ENCODE results near the gene BMP6. TPM values are rescaled to one million over a fixed set of nuclear protein-coding genes. Genes with fewer than 3 reads are reported as not detected.

The BMP6 gene
- total and polyA plus RNA-seq, 2 of the 8 experiments (the other 6 are each of a cell fraction or from before 2014, with no cell fraction given) = 2.0 to 2.1 TPM

DNA sequence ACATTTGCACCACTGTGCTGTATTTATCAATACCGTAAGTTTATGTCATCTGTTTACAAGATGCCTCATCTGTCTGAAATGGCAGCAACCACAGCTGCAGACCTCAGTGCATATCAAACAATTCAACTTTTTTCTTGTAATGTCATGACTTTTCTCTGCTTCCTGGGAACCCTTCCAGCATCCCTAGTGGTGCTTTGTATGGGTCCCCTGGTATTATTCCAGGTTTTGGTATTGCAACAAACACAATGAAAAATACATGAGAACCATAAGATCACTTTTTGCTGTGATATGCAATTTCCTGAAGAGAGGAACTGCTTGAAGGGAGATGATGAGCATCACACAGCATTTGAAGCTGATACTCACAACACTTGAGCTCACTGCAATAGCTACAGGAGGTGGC lies 196.7 kb downstream of the BMP6 start:
- 93% methylated on average over 1 of the region's 1 CpG; no CpG with 5 or more reads in 1 of the 2 experiments for WGBS, 2 experiments (ENCODE audit: extremely low coverage in 1 of 2, insufficient coverage in 1 of 2, insufficient read length in 1 of 2, insufficient replicate concordance in 2 of 2, low coverage in 1 of 2, low lambda C conversion rate in 2 of 2, missing lambda C conversion rate in 1 of 2)
- Histone ChIP-seq H3K4ac (replicated peaks; ENCODE audit: insufficient read length, low read depth, low read length) (no peak overlapping the region), H3K27ac (ENCODE audit: low read depth, low read length) (no peak overlapping the region), H3K56ac (replicated peaks; ENCODE audit: insufficient read length, low read depth, low read length) (no peak overlapping the region), H4K91ac (replicated peaks; ENCODE audit: insufficient read length, low read length) (no peak overlapping the region), H4K5ac (ENCODE audit: insufficient read length, low read depth, low read length) (no peak overlapping the region), H2BK12ac (ENCODE audit: low read depth, low read length) (no peak overlapping the region), H3K4me1 (replicated peaks in 1 of 4; ENCODE audit: control insufficient read depth in 3 of 4, insufficient read depth in 4 of 4, low read length in 3 of 4) (no peaks in the 10 kb centered on the region), H3K9me3 (ENCODE audit: insufficient read depth in 2 of 2, low read depth in 1 of 2, low read length in 1 of 2) (peaks cover 8 to 14% of the 10 kb centered on the region in 2 experiments; a peak in 3 of 4 replicates), H3K79me2 (ENCODE audit: control insufficient read depth in 1 of 2, insufficient read depth in 2 of 2, low read length in 2 of 2) (no peaks in the 10 kb centered on the region), H3K4me3 (ENCODE audit: extremely low read depth in 1 of 4, insufficient read depth in 2 of 4, low read depth in 3 of 4, low read length in 4 of 4) (no peak overlapping the region), H3K9ac (replicated peaks in 1 of 4; ENCODE audit: extremely low read depth in 1 of 4, low read depth in 3 of 4, low read length in 3 of 4) (no peak overlapping the region), H3K23me2 (ENCODE audit: low read depth, low read length) (no peaks in the 10 kb centered on the region), H3K27me3 (replicated peaks in 1 of 4; ENCODE audit: control insufficient read depth in 3 of 4, extremely low read depth in 1 of 4, insufficient read depth in 3 of 4, low read length in 3 of 4) (no peaks in the 10 kb centered on the region), H2BK15ac (ENCODE audit: low read length) (no peak overlapping the region), H3K36me3 (ENCODE audit: control insufficient read depth in 2 of 4, insufficient read depth in 4 of 4, low read length in 3 of 4) (no peaks in the 10 kb centered on the region), H3K4me2 (ENCODE audit: insufficient read depth in 1 of 2, low read depth in 2 of 2, low read length in 2 of 2) (no peak overlapping the region), H3K14ac (ENCODE audit: insufficient read length) (no peak overlapping the region), H2AFZ (ENCODE audit: low read length) (no peak overlapping the region), H3K18ac (ENCODE audit: extremely low read depth, low read length) (no peak overlapping the region), H4K20me1 (replicated peaks in 1 of 2; ENCODE audit: control insufficient read depth in 1 of 2, insufficient read depth in 2 of 2, low read length in 2 of 2) (no peaks in the 10 kb centered on the region), H3K79me1 (ENCODE audit: low read depth, low read length) (no peaks in the 10 kb centered on the region), H2BK5ac (ENCODE audit: low read depth, low read length) (no peak overlapping the region), H3K23ac (ENCODE audit: insufficient read length) (no peak overlapping the region), H2BK120ac (replicated peaks; ENCODE audit: low read depth, low read length) (no peak overlapping the region), H2AK5ac (ENCODE audit: low read depth, low read length) (no peak overlapping the region), H4K8ac (ENCODE audit: extremely low read depth, insufficient read depth, low read length) (no peak overlapping the region), H2BK20ac (ENCODE audit: low read length) (no peak overlapping the region)
- ChIA-PET CTCF (ENCODE audit: partially characterized antibody) (interaction anchor here (1.2 kb wide), 1 partner anchor 70 kb away, joined by 5 read pairs; no protein-coding TSS in a partner anchor), POLR2A (ENCODE audit: partially characterized antibody) (no interaction called here)
- no peak for FAIRE-seq
- no peak for DNase-seq (ENCODE audit: low read depth in 1 of 2, low spot score in 2 of 2)
- TF ChIP-seq CHD1 (IDR thresholded peaks at IDR 0.05; ENCODE audit: low read depth, low read length) = no peak
- no peak for TF ChIP-seq SP4 (IDR thresholded peaks at IDR 0.05; ENCODE audit: low read length)
- no peak for TF ChIP-seq SIX5 (IDR thresholded peaks at IDR 0.05; ENCODE audit: low read depth, low read length)
- no peak for TF ChIP-seq SAP30 (IDR thresholded peaks at IDR 0.05; ENCODE audit: insufficient read depth, insufficient replicate concordance, low read length)
- no peak for TF ChIP-seq SIRT6 (IDR thresholded peaks at IDR 0.05; ENCODE audit: low read length)
- TF ChIP-seq BCL11A (IDR thresholded peaks at IDR 0.05; ENCODE audit: low read depth in 2 of 2, low read length in 2 of 2) = no peak
- no peak for TF ChIP-seq RBBP5 (IDR thresholded peaks at IDR 0.05; ENCODE audit: borderline replicate concordance, low read depth, low read length)
- TF ChIP-seq, protein P1, sequence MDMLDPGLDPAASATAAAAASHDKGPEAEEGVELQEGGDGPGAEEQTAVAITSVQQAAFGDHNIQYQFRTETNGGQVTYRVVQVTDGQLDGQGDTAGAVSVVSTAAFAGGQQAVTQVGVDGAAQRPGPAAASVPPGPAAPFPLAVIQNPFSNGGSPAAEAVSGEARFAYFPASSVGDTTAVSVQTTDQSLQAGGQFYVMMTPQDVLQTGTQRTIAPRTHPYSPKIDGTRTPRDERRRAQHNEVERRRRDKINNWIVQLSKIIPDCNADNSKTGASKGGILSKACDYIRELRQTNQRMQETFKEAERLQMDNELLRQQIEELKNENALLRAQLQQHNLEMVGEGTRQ (IDR thresholded peaks at IDR 0.05; ENCODE audit: low read length) = no peak
- TF ChIP-seq TBP (IDR thresholded peaks at IDR 0.05; ENCODE audit: low read depth, low read length) = no peak
- TF ChIP-seq CTBP2 (IDR thresholded peaks at IDR 0.05; ENCODE audit: borderline replicate concordance, insufficient read depth, insufficient read length, low read length) = no peak
- TF ChIP-seq KDM4A (IDR thresholded peaks at IDR 0.05; ENCODE audit: low read depth, low read length, severe bottlenecking) = no peak
- TF ChIP-seq CEBPB (IDR thresholded peaks at IDR 0.05; ENCODE audit: low read depth, low read length) = no peak
- no peak for TF ChIP-seq GTF2F1 (IDR thresholded peaks at IDR 0.05; ENCODE audit: borderline replicate concordance, low read depth, low read length)
- no peak for TF ChIP-seq RNF2 (IDR thresholded peaks at IDR 0.05; ENCODE audit: borderline replicate concordance, low read depth, low read length, missing control alignments, poor library complexity, severe bottlenecking)

All from H1 (cell line).